Thyroid gland (tissue), 4 donors: Measurements from ENCODE around the gene HSPE1. TPM values are rescaled to one million over a fixed set of nuclear protein-coding genes. Genes with fewer than 3 reads are reported as not detected.

Experiments used
- DNase-seq, 2 donors: peaks; one replicate each; pipeline ENCODE4 v3.0.0-alpha.2; 2019
- H3K27ac ChIP-seq, 3 donors: fragments of 200-600 bp; sonication (generic); 1 replicate in 2 of 3; 2 replicates in 1 of 3; pipeline ENCODE4 v1.5.1; 2016 to 2019; ENCODE audit warnings: mild to moderate bottlenecking in 1 of 3, moderate library complexity in 1 of 3
- H3K27me3 ChIP-seq: fragments of 200-600 bp; sonication (generic); one replicate; pipeline ENCODE4 v1.5.1; 2019
- H3K36me3 ChIP-seq, 2 donors: fragments of 200-600 bp; sonication (generic); one replicate each; pipeline ENCODE4 v1.5.1; 2016 to 2019
- H3K4me1 ChIP-seq, 2 donors: fragments of 200-600 bp; sonication (generic); one replicate each; pipeline ENCODE4 v1.5.1; 2017 to 2019
- H3K4me3 ChIP-seq, 3 donors: fragments of 200-600 bp; sonication (generic); replicated peaks in 1 of 3; 1 replicate in 2 of 3; 2 replicates in 1 of 3; pipeline ENCODE4 v1.5.1; 2016; ENCODE audit warnings: mild to moderate bottlenecking in 1 of 3
- H3K9me3 ChIP-seq: fragments of 200-600 bp; sonication (generic); one replicate; pipeline ENCODE4 v1.5.1; 2017
- CTCF ChIP-seq, 6 experiments: fragments of 200-600 bp in 3 of 6; fragments of 450-650 bp in 3 of 6; sonication (generic) in 3 of 6; IDR thresholded peaks; one replicate each; pipeline ENCODE4 v1.5.1; 2016 to 2019; ENCODE audit warnings: antibody characterized with exemption in 6 of 6, mild to moderate bottlenecking in 2 of 6, inconsistent platforms in 1 of 6, moderate library complexity in 1 of 6
- POLR2A ChIP-seq, 2 donors: fragments of 450-650 bp; IDR thresholded peaks; one replicate each; pipeline ENCODE4 v1.6.1; 2017; ENCODE audit warnings: antibody characterized with exemption in 2 of 2, mild to moderate bottlenecking in 2 of 2, moderate library complexity in 1 of 2
- WGBS, 2 donors: methylation state at CpG; one replicate each; pipeline ENCODE4 v1.1.5; 2017; 5-methylcytosine and 5-hydroxymethylcytosine counted together
- intact Hi-C: fragments of 100-400 bp; cut with DNase I; formaldehyde crosslinking; loops from one replicate; pipeline ENCODE4 v1.15.1; 2023
- total RNA-seq, 4 donors: library from RNA; depleted of rRNA; stranded (reverse); fragments of >200 nt; gene quantifications; one replicate each; pipeline ENCODE4 v1.2.3, GENCODE V29; 2016

HSPE1 gene
- total RNA-seq, 4 donors from 2014 or later: 32.8 to 136 (median 79.8) TPM

GRCh38 chr2:197504512-197504911 is 4.3 kb downstream of the HSPE1 start:
- Histone ChIP-seq H3K4me1 (peaks cover 11 to 13% of the 10 kb centered on the region in 2 donors), H3K27me3 (no peaks in the 10 kb centered on the region), H3K27ac (no peak overlapping the region), H3K36me3 (peaks cover 8 to 13% of the 10 kb centered on the region in 2 donors), H3K9me3 (no peaks in the 10 kb centered on the region), H3K4me3 (no peak overlapping the region)
- no peak for DNase-seq
- TF ChIP-seq CTCF (IDR thresholded peaks at IDR 0.05) (no peak), POLR2A (IDR thresholded peaks at IDR 0.05) (no peak)
- intact Hi-C loops: no loop called here
- 93 to 95% methylated on average over 6 of the region's 6 CpGs for WGBS, 2 donors

- H3K4me1 ChIP-seq: peaks cover 6 to 8% of the 10 kb centered on the region in 2 donors
- peaks cover 8 to 13% of the 10 kb centered on the region in 2 donors for H3K36me3 ChIP-seq
- no peak overlapping the region for H3K27ac ChIP-seq
- no peaks in the 10 kb centered on the region for H3K9me3 ChIP-seq
- no peak for TF ChIP-seq POLR2A (IDR thresholded peaks at IDR 0.05)
- no peak for TF ChIP-seq CTCF (IDR thresholded peaks at IDR 0.05)
- WGBS, 2 donors: 97 to 98% methylated on average over 5 of the region's 5 CpGs
- intact Hi-C loops: no loop called here
- H3K4me3 ChIP-seq: no peak overlapping the region
- no peaks in the 10 kb centered on the region for H3K27me3 ChIP-seq
- DNase-seq: no peak
Observed at GRCh38 chr2:197506658-197507057, 6.5 kb downstream of the HSPE1 start.

- Histone ChIP-seq H3K4me1 (peaks cover 0 to 7% of the 10 kb centered on the region in 2 donors), H3K4me3 (no peak overlapping the region), H3K9me3 (no peaks in the 10 kb centered on the region), H3K36me3 (no peaks in the 10 kb centered on the region), H3K27ac (no peak overlapping the region), H3K27me3 (no peaks in the 10 kb centered on the region)
- WGBS, 2 donors: 95 to 98% methylated on average over 5 of the region's 5 CpGs
- intact Hi-C loops: loop anchor here (10.0 kb wide), 1 partner anchor 79 kb away; the partner anchor contains the start of gene SF3B1
- TF ChIP-seq POLR2A (IDR thresholded peaks at IDR 0.05) (no peak), CTCF (IDR thresholded peaks at IDR 0.05) (no peak)
- no peak for DNase-seq
Observed at GRCh38 chr2:197513915-197514314, 13.7 kb downstream of the HSPE1 start.

- 65 to 67% methylated on average over 3 of the region's 3 CpGs for WGBS, 2 donors
- Histone ChIP-seq H3K4me1 (peaks cover 0 to 7% of the 10 kb centered on the region in 2 donors), H3K36me3 (no peaks in the 10 kb centered on the region), H3K9me3 (no peaks in the 10 kb centered on the region), H3K27me3 (no peaks in the 10 kb centered on the region), H3K27ac (peak overlapping the region; percentile 91 to 98 (median 97)), H3K4me3 (peak overlapping the region in 1 of 3 donors; percentile 59)
- DNase-seq: no peak
- TF ChIP-seq POLR2A (IDR thresholded peaks at IDR 0.05): no peak
- TF ChIP-seq CTCF (IDR thresholded peaks at IDR 0.05): no peak
- intact Hi-C loops: loop anchor here (10.0 kb wide), 1 partner anchor 80 kb away; the partner anchor contains the start of gene SF3B1
Observed at GRCh38 chr2:197514754-197515153, 14.6 kb downstream of the HSPE1 start.

- no peaks in the 10 kb centered on the region for H3K36me3 ChIP-seq
- WGBS, 2 donors: 1 to 3% methylated on average over 16 of the region's 16 CpGs
- intact Hi-C loops: loop anchor here (10.0 kb wide), 1 partner anchor 81 kb away; the partner anchor contains the start of gene SF3B1
- no peaks in the 10 kb centered on the region for H3K27me3 ChIP-seq
- H3K27ac ChIP-seq: peak overlapping the region; percentile 91 to 98 (median 97)
- no peak for DNase-seq
- TF ChIP-seq CTCF (IDR thresholded peaks at IDR 0.05) (no peak), POLR2A (IDR thresholded peaks at IDR 0.05) (no peak)
- H3K9me3 ChIP-seq: no peaks in the 10 kb centered on the region
- peaks cover 0 to 7% of the 10 kb centered on the region in 2 donors for H3K4me1 ChIP-seq
- H3K4me3 ChIP-seq: peak overlapping the region; percentile 9 to 95 (median 59)
Observed at GRCh38 chr2:197515315-197515738, 15.1 kb downstream of the HSPE1 start.
